ENCODE results near the gene FGF12. TPM values are rescaled to one million over a fixed set of nuclear protein-coding genes. Genes with fewer than 3 reads are reported as not detected.

Gene FGF12
- total and polyA plus RNA-seq, 10 donors: 3.7 to 53.3 (median 19.1) TPM

GRCh38 chr3:192566706-192567290 lies 160.5 kb downstream of the FGF12 start:
- H3K36me3 ChIP-seq: no peaks in the 10 kb centered on the region
- WGBS, 5 donors: 16 to 19% (median 17%) methylated on average over 6 of the region's 6 CpGs
- peaks cover 0 to 8% (median 1%) of the 10 kb centered on the region in 6 donors for H3K4me1 ChIP-seq
- H3K27ac ChIP-seq: no peak overlapping the region
- DNase-seq: peak; percentile 78
- no peak overlapping the region for H3K4me3 ChIP-seq
- intact Hi-C loops (cut with DNase I; ENCODE audit: low total_unique reads): loop anchor here (2.0 to 10.0 kb wide), 2 partner anchors 208 to 236 kb away; no protein-coding TSS in a partner anchor
- TF ChIP-seq POLR2AphosphoS5 (IDR thresholded peaks at IDR 0.05) (no peak), CTCF (IDR thresholded peaks at IDR 0.05 in 8 of 11, conservative IDR thresholded peaks at IDR 0.05 in 3 of 11) (peak in 10 of 11 experiments; percentile 27 to 66 (median 52))
- no peaks in the 10 kb centered on the region for H3K27me3 ChIP-seq (replicated peaks in 1 of 7)
- H3K9me3 ChIP-seq: no peaks in the 10 kb centered on the region

GRCh38 chr3:192564611-192565010 lies 162.7 kb downstream of the FGF12 start:
- no peak for DNase-seq
- no peaks in the 10 kb centered on the region for H3K4me1 ChIP-seq
- no peaks in the 10 kb centered on the region for H3K36me3 ChIP-seq
- H3K27ac ChIP-seq: no peak overlapping the region
- TF ChIP-seq CTCF (IDR thresholded peaks at IDR 0.05 in 8 of 11, conservative IDR thresholded peaks at IDR 0.05 in 3 of 11): no peak
- no peak for TF ChIP-seq POLR2AphosphoS5 (IDR thresholded peaks at IDR 0.05)
- TF ChIP-seq POLR2A (IDR thresholded peaks at IDR 0.05): no peak
- no peak overlapping the region for H3K4me3 ChIP-seq
- intact Hi-C loops (cut with DNase I; ENCODE audit: low total_unique reads): loop anchor here (10.0 kb wide), 1 partner anchor 210 kb away; no protein-coding TSS in a partner anchor
- no peaks in the 10 kb centered on the region for H3K9me3 ChIP-seq
- no peaks in the 10 kb centered on the region for H3K27me3 ChIP-seq (replicated peaks in 1 of 7)

GRCh38 chr3:192563417-192563816 lies 163.9 kb downstream of the FGF12 start:
- DNase-seq: no peak
- H3K4me3 ChIP-seq: no peak overlapping the region
- H3K27ac ChIP-seq: no peak overlapping the region
- H3K27me3 ChIP-seq (replicated peaks in 1 of 7): no peaks in the 10 kb centered on the region
- H3K4me1 ChIP-seq: no peaks in the 10 kb centered on the region
- TF ChIP-seq CTCF (IDR thresholded peaks at IDR 0.05 in 8 of 11, conservative IDR thresholded peaks at IDR 0.05 in 3 of 11) (no peak), POLR2A (IDR thresholded peaks at IDR 0.05) (no peak), POLR2AphosphoS5 (IDR thresholded peaks at IDR 0.05) (no peak)
- intact Hi-C loops (cut with DNase I; ENCODE audit: low total_unique reads): loop anchor here (10.0 kb wide), 1 partner anchor 211 kb away; no protein-coding TSS in a partner anchor
- no peaks in the 10 kb centered on the region for H3K9me3 ChIP-seq
- H3K36me3 ChIP-seq: no peaks in the 10 kb centered on the region

GRCh38 chr3:192553707-192554106 lies 173.6 kb downstream of the FGF12 start:
- 64 to 77% (median 72%) methylated on average over 5 of the region's 5 CpGs for WGBS, 5 donors
- Histone ChIP-seq H3K9me3 (peaks cover 0 to 31% (median 17%) of the 10 kb centered on the region in 8 donors), H3K4me3 (no peak overlapping the region), H3K27ac (no peak overlapping the region), H3K4me1 (no peaks in the 10 kb centered on the region), H3K27me3 (replicated peaks in 1 of 7) (peaks cover 0 to 8% (median 0%) of the 10 kb centered on the region in 7 donors), H3K36me3 (no peaks in the 10 kb centered on the region)
- no peak for DNase-seq
- intact Hi-C loops (cut with DNase I; ENCODE audit: low total_unique reads): no loop called here
- TF ChIP-seq POLR2AphosphoS5 (IDR thresholded peaks at IDR 0.05): no peak
- TF ChIP-seq CTCF (IDR thresholded peaks at IDR 0.05 in 8 of 11, conservative IDR thresholded peaks at IDR 0.05 in 3 of 11): no peak
- TF ChIP-seq POLR2A (IDR thresholded peaks at IDR 0.05): no peak
